Head of caudate nucleus (tissue), 42 donors: Measurements from ENCODE around the gene AUTS2.

Experiments used
- DNase-seq, 42 donors: peaks; one replicate each; pipeline versions ENCODE4 v3.0.0 to v3.0.0-alpha.2; 2020 to 2021; ENCODE audit warnings: mixed read lengths in 7 of 42
- intact Hi-C: fragments of 100-400 bp; cut with DNase I; formaldehyde crosslinking; loops from one replicate; pipeline ENCODE4 v1.15.0; 2022

The AUTS2 gene

DNA sequence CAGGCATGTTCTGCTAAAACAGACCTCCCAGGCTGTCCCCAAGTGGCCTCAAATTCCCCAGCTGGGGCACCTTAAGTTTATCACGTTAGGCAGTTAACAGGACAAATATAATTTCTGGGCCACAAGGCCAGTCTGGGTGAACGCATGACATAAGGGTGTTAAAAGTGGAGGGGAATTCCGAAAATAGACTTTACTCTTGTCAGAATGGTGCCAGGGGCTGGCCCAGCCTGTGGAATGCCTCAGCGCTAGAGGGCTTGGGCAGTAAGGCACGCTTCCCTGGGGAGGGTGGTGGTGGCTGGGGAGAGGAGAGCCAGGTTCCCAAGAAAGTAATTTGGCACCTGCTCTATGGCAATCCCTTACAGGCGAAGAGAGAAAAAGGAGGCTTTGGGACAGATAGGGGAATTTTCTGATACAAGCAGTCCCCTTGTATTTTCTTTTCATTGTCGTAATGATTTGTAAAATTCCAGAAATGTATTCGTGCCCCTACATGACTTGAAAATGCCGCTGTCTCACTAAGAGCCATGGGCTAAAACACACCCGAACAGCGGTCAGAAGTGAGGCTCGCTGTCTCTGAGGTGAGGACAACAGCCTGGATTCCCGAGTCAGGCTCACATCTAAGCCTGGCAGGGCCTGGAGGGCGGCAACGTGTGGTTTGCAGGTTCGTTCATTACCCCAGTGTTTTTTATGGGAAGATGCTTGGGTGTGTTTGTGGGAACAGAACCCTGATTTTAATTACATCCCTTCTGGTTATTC is 1070.5 kb downstream of the AUTS2 start:
- intact Hi-C loops, result no loop called here
- no peak for DNase-seq

DNA sequence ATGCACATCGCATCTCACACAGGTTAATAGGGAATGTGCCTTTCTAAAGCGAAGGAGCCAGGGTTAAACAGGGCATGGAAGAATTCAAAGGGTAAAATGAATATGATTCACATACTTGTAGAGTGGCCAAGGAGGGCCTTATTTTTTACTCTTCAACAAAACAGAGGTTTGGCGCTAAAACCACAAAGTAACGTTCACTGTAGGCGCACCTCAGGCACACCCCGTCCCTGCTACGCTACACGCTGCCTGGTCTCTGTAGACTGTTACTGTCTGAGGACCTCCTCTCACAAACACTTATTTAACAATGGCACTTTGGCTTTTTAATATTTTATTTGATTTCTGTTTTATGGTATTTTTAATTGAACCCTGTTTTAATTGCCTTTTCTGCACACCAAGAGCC is 1071.6 kb downstream of the AUTS2 start:
- intact Hi-C loops, result no loop called here

DNA sequence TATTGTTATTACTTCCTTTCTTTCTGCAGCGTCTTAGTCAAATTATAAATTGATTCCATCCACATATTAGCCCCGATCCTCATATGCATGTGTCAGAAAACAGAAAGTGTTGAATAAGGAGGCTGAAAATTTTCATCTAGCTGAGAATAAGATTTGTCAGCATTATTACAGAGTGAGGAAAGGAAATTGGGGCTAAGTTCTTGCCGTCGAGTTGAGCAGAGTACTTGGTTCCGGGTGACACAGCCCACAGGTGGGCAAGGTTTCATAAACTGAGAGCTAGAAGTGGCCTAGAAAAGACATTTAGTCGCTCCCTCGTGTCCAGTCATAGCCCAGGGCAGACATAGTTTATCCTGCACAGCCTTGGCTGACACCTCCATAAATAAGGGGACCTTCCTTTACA is 1072.0 kb downstream of the AUTS2 start:
- no peak for DNase-seq
- intact Hi-C loops, result no loop called here

More for the DNA sequence above, 1071.6 kb downstream of the AUTS2 start:
- no peak for DNase-seq

DNA sequence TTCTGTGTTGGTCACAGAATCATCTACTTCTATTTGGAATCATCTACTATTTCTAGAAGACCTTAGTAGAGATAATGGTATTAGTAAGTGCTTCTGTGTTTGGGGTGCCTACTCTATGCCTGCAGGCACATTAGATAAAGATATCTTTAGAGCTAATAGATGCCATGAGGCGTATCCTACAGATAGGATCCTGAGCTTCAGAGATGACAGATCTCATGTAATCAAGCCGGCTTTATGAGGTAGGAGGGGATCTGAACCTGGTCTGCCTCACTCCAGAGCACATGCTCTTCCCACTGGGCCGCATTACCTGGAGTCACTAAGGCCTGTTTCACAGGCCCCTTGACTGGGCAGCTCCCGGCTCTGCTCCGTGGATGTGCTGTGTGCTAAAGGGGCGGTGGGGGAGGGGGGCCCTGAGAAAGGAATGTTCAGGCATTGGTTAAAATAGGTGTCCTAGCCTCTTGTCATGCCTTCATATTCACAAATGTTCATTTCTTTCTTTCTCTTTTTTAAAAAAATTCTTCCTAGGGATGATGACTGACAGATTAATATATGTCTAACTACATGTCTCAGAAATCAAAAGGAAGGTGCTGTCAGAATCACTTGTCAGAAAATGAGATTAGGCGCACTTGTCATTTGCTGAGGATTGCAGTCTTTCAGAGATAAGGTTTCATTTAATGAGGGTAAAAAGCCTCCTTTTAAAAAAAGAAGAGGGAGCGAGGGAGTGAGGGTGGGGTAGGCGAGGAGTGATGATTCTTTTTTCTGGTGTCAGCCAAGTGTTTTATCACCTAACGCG is 1075.7 kb downstream of the AUTS2 start:
- intact Hi-C loops, result no loop called here
- peak in 12 of 42 donors; percentile 13 to 76 (median 46) for DNase-seq

DNA sequence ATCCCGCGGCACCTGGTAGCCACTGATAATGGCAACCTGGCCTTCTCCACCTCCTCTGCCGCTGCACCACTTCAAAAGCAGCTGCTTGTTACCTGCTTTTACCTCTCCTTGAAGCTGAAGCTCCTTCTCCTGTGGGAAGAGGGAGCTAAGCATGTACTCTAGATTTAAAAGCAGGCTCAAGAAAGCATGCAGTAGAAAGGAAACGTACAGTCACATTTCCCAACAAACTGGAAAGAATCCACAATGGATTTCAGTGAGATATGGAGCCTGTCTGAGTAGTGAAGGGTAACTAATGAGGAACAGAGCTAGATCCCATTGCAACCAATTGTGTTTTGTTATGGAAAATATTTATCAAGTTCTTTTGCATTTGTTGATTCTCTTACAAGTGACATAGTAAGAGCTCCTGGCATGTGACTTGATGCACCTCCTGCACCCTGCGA is 1076.3 kb downstream of the AUTS2 start:
- peak in 17 of 42 donors; percentile 15 to 64 (median 34) for DNase-seq
- intact Hi-C loops, result no loop called here

DNA sequence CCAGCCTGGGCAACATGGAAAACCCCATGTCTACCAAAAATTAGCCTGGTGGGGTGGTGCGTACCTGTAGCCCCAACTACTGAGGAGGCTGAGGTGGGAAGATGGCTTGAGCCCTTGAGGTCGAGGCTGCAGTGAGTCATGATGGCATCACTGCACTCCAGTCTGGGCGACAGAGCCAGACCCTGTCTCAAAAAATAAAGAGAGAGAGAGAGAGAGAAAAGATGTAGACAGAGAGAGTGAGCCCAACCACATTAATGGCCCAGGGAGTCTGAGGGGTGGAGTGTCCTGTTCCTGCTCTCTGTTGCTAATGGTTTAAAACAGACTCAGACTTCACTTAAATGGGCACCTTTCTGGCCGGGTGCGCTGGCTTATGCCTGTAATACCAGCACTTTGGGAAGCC is 1078.0 kb downstream of the AUTS2 start:
- intact Hi-C loops, result no loop called here
- DNase-seq, result no peak

DNA sequence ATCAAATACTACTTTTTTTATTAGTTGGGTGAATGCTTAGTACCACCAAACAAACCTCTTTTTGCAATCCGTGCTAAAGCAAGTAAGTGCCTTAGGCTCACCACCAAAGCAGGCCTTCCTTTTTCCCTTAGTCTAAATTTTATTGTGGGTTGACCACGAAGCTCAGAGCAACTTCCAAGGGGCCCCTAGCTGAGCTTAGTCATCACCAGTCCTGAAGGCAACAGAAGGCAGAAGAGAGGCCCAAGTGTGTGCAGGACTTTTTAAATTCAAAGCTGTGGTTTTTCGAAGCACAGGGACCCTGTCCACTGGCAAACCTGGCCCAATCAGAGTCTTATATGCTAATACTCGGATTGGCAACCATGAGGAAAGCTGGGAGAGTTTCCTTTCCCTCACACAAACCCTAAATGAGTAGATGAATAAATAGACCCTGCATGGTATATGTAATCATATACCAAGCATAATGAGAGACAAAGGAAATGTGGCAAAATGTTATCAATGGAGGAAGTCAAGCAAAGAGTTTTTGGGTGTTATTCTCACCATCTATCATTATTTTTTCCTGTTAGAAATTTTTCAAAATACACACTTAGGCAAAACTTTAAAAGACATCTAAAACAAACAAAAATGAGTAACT is 1080.5 kb downstream of the AUTS2 start:
- no peak for DNase-seq
- intact Hi-C loops, result no loop called here

DNA sequence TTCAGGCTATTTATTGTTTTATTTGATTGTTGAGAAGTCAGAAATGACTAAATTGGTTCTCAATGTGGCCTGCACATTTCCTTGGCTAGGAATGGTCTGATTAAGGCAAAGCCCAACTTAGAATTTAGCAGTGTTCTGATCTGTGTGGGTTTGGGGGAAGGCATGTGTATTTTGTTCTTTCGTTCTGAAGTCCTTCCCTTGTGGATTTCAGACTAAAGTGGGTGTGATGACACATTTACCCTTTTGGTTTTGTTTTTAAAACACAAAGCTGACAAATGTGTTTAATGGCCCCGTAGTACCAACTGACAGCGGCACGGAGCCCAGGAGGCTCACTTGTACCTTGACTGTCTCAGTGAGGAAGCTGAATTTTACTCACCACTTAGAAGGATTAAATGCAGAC is 1081.4 kb downstream of the AUTS2 start:
- intact Hi-C loops, result no loop called here
- no peak for DNase-seq

DNA sequence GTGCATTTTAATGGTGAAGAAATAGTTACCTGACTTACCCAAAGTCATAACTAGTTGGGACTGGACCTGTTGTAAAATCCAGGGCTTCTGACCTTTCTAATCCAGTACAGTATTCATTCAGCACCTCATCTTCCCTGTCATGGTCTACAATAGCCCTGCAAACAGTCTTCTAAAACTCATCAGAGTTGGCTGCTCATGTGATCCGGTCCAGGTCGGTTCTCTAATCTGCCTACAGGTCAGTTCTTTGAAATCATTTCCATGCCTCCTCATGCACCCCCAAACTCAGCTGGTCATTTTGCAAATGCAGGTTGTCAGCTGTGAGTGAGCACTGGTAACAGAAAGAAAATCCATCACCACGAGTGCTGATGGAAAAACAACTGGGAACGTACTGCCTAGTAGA is 1082.0 kb downstream of the AUTS2 start:
- no peak for DNase-seq

DNA sequence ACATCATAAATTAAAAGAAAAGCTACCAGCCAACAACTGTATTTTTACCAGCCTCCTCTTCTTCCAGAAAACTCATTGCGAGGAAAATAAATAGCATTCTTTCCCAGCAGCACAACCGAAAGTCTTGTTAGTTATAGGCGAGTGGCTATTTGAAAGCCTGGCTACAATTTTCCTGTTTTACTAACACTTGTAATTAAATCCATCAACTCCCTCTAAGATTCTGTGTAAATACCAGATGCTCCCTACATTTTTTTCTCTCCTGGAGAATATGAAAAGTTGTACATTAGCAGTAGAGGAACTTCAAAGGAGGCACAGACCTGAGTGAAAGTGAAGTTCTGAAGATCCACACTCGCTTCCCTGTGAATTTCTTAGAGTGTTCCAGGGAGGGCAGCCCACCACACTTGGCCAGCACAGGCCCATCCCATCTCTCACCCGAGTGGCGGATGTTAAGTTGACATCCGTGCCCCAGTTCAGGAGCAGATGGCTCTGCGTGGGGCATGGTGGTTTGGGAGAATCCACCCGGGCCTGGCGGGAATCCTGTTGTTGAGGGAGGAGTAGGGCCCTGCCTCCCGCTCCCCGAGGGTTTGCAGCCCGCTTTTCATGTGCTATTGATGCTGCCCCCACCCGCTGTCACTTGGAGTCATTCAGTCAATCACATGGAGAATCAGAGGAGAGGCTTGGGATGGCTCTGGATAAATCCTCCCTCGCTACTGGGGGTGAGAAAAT is 1082.6 kb downstream of the AUTS2 start:
- intact Hi-C loops, result no loop called here
- peak in 10 of 42 donors; percentile 22 to 57 (median 34) for DNase-seq

More for the DNA sequence above, 1082.0 kb downstream of the AUTS2 start:
- intact Hi-C loops, result no loop called here

DNA sequence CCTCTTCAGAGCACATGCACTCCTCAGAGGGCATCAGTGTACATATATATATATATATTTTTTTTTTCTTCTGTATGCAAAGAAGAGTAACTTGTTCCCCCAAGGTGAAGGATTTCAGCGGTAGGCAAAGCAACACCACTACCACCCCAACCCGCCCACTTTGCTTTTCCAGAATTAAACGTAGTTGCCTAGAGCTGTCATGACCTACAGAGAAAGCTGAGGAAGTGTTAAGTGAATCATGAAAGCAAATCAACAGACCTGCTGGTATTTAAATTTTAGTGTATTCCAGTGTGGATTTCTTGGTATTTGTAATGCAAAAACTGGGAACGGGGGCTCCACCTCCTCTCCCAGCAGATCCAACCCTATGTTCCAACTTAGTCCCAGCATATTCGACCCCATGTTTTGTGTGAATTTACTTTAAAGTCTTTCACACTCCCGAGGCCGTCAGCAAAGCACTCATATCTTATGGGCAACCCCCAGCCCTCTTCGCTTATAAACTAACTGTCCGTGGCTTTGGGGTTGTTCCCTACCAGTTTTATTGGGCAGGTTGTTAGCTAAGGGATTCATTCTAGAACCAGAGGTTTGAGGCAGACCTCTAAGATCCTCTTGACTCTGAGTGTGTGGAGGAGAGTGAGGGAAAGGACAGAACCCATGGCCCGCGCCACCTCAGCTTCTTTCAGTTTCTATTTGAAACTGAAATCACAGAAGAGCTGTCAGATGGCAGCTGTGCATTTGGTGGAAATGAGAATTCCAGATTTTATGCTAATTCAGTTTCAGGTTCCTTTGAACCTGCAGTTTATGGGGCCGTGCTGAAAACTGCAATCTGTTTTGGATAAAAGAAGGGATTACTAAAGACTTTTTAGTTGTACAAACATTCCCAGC is 1083.4 kb downstream of the AUTS2 start:
- peak in 6 of 42 donors; percentile 32 to 64 (median 50) for DNase-seq
- intact Hi-C loops, result no loop called here

DNA sequence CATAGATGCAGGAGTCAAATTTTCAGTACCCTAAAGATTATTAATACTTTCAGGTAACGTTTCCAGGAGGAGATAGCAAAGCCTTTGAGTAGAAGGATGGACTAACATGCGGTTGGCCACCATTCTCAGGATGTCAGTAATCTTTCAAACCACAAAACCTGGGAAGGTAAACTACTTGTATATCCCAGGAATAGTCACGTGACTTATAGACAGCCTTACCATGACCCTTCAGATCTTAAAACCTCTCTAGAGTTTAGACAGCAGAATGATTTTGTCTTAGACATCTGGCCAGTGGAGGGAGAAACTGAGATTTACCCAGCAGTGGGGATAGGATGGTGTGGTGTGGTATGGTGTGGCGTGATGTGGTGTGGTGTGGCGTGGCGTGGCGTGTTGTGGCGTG is 1085.9 kb downstream of the AUTS2 start:
- DNase-seq, result no peak
- intact Hi-C loops, result no loop called here

DNA sequence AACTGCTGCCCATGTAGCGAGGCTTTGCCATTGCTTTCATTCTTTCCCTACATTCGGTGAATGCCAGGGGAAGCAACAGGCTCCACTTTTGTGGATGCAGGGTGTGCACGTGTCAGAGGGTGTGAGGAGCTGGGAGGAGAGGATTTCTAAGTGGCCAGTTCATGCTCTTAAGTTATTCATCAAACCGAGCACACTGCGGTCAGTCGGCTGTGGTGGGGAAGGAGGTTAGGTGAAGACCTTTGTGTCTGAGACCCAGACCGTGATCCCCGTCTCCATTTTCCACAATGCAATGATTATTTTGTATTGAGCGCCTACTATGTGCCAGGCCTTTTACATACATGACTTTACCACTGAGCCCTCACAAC is 1095.0 kb downstream of the AUTS2 start:
- DNase-seq, result peak in 2 of 42 donors; percentile 22 to 36
- intact Hi-C loops, result loop anchor here (10.0 kb wide), 1 partner anchor 649 kb away; no protein-coding TSS in a partner anchor

DNA sequence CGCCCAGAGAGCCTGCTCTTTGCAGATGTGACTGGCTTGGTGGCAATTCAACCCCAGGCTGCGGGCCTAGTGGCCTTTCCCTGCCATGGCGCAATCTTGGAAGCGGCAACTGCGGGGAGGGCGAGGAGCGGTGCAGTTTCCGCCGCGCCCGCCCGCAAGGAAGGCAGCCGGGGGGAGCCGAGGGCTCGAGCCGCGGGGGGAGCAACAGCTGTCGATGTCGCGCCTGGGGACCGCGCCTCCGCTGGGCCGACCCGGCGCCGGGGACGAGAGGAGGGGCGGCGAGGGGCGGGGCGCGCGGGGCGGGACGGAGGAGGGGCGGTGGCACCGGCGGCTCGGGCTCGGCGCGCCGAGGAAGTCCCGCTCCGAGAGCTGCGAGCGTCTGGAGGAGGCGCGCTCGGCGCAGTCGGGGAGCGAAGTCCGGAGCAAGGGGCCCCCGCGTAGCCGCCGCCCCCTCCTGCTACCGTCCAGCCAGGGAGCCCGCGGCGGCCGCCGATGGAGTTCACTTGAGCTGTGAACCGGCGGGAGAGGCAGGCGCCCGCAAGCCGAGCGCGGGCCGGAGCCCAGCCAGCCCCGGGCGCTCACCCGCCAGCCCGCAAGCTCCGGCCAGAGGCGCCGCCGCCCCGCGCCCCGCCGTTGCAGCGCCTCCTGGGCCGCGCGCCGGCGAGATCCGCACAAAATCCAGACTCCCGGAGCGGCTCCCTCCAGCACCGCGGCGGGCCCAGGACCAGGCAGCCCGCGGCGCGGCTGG is 1095.6 kb downstream of the AUTS2 start:
- peak in 41 of 42 donors; percentile 40 to 91 (median 77) for DNase-seq
- intact Hi-C loops, result loop anchor here (10.0 kb wide), 1 partner anchor 649 kb away; no protein-coding TSS in a partner anchor

DNA sequence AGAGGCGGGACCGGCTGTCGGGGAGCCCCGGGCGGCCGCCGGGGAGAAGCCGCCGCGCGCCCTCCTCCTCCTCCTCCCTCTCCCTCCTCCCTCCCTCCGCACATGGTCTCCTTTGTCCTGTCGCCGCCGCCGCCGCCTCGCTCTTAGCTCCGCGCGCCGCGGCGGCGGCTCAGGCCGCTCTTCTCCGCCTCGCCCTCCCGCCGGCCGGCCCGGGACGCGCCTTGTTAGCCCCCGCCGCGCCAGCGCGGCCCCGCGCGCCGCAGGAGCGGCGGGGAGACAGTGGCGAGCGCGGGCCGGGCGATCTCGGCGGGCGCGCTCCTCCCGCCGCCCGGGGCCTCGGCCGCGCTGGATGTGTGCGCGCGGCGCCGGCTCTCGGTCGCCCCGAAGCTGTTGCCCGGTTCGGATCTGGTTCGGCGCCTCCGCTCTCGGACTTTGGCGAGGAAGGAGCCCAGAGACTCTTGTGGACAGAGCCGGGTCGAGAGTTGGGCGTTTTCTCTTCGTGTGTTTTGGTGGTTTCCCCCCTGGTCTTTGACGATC is 1096.2 kb downstream of the AUTS2 start:
- peak in 35 of 42 donors; percentile 28 to 82 (median 53) for DNase-seq
- intact Hi-C loops, result loop anchor here (10.0 kb wide), 1 partner anchor 650 kb away; no protein-coding TSS in a partner anchor

DNA sequence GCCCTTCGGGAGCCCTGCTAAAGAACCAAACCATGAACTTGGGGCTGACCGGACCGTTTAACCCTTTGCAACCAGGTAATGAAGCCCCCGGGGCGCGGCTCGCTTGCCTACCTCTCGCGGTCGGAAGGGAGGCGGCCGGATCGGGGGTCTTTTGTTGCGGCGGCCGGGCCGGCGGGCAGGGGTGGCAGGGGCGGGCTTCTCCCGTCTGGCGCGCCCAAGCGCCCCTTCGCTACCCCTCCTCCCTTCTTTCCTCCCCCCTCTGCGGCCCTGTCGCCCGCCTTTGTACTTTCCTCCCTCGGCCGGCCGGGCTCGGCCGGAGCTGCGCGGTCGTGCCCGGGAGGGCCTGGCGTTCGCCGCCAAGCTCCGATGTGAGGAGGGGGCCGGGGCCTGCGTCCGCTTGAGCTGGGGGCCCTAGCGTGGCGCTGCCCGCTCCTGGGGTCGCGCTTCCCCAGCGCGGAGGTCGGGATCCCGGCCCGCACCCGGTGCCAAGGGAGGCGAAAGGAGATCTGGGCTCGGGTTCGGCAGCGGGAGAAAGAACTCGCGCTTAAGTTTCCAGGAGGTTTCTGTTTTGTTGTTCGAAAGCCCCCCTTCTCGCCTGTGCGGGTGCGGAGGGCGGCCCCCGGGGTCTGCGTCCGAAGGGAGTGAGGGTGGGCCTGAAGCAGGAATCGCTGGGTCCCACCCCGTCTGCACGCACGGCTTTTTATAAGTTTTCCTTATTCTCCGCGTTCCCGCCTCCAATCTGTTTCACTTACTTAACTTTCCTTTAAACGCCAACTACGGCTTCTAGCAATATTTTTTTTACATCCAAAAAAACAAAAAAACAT is 1096.9 kb downstream of the AUTS2 start:
- intact Hi-C loops, result loop anchor here (10.0 kb wide), 1 partner anchor 650 kb away; no protein-coding TSS in a partner anchor
- DNase-seq, result peak in 4 of 42 donors; percentile 14 to 45 (median 22)
